ENCODE results near the gene HOXA5.

DNA sequence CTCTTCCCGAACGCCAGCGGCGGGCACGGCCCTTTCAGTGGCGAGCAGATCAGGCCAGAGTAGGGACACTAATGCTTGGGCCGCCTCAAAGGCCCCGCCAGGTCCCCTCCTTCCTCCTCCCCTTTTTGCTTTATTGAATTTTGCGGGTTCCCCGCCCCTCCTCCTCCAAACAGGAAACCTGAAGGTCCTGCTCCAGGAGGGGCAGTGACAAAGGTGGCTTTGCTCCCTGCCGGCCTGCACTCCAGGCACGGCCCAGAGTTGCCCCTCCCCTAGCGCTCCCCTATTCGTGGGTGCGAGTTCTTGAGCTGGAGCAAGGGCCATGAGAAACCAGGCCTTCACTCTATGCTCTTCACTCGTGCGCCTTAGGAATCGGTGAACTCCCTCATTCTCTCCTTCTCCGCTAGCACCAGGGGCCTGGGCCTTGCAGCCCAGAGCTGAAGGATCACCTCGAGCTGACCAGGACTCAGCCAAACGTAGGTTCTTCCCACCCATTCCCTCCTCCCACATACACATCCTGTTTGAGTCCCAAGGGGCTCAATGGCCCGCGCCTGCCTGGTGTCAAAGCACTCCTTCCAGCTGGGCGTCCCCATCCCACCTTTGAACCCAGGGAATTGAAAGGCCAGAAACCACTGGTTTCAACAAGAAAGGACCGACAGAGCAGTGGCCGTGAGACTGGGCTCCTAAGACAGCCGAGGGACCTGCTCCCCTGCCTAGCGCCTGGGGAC, 4.7 kb upstream of the HOXA5 start:
- TF ChIP-seq POLR2A (IDR thresholded peaks at IDR 0.05) (no peak), CTCF (IDR thresholded peaks at IDR 0.05) (no peak)
